GM19239 (cell line): ENCODE measurements around the gene KLHDC10.
"Not testable (repeated sequence)": the region's sequence is repeated elsewhere in the genome, so short reads cannot be mapped to it uniquely, and the experiment has no call there.

Source experiments
- DNase-seq: peaks from one replicate; pipeline ENCODE4 v3.0.0; 2011; ENCODE audit warnings: low spot score; ENCODE audit not compliant: insufficient read length
- FAIRE-seq: peaks from 2 replicates; lab custom pipeline; 2011; peaks lifted over from hg19 to GRCh38; lab: Jason Lieb, UNC

Gene KLHDC10, protein sequence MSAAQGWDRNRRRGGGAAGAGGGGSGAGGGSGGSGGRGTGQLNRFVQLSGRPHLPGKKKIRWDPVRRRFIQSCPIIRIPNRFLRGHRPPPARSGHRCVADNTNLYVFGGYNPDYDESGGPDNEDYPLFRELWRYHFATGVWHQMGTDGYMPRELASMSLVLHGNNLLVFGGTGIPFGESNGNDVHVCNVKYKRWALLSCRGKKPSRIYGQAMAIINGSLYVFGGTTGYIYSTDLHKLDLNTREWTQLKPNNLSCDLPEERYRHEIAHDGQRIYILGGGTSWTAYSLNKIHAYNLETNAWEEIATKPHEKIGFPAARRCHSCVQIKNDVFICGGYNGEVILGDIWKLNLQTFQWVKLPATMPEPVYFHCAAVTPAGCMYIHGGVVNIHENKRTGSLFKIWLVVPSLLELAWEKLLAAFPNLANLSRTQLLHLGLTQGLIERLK

DNA sequence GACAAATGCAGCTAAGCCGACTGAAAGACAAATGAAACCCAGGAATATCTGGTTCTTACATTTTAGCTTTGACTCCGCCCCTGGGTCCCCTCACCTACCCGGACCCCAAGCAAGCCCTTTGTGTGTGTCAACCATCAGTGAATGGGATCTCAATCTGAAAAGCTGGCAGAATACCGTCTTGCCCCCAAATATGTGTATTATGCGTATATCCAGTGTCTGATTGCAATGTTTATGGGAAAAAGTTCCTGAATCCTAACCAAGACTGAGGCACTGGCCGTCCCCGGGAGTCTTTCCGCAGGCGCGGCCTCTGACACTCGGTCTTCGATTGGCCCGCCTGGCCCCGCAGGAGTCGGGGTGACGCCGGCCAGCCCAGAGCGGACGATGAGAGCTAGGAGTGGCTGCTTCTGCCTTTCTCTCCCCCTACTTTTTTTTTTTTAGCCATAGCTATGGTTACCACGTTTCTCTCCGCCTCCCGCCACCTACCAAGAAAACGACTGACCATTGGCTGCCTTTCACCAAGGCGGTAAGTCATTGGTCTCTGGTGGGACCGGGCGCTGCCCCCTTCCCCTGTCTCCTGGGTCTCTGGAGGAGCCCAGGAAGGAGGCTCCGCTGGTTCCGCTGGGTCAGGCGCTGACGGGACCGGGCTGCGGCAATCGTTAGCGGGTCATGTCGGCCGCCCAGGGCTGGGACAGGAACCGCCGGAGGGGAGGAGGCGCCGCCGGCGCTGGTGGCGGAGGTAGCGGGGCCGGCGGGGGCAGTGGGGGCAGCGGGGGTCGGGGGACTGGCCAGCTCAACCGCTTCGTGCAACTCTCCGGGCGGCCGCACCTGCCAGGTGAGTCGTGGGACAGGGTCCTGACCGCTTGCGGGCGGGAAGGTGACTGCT lies at the start of gene KLHDC10:
TSS of gene KLHDC10 (plus strand) at position 557 of the 883 bp plus-strand sequence. CDS start at position 667, 110 bp downstream.
- FAIRE-seq = peak; percentile 94
- DNase-seq = peak; percentile 90

DNA sequence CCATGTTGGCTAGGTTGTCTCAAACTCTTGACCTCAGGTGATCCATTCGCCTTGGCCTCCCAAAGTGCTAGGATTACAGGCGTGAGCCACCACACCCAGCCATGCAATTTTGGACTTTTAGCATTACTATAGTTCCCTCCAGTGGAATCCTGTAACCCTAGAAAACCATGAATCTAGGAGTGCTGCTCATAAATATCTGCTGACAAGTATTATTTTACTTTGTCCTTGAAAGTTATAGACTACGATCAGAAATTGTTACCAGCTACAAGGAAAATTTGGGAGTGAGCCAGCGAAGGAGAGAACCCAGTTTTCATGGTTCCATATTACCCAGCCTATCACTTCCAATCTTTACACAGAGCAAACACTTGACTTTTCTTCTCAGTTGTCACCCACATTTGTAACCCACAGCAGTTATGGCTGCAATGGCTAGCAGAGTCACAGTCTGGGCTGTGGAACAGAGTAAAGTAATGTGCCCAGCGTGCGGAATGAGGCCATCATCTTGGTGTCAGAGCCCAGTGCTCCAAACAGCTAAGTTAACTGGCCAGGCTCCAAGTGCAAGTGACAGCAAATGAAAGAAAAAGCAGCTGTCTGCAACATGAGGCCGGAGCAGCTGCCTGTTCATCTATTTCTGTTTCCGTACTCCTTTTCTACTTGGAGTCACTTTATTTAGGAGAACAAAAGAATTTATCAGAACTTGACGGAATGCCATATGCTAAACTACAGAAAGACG lies 49.1 kb upstream of the KLHDC10 start:
- DNase-seq (no peak), FAIRE-seq (no peak)

DNA sequence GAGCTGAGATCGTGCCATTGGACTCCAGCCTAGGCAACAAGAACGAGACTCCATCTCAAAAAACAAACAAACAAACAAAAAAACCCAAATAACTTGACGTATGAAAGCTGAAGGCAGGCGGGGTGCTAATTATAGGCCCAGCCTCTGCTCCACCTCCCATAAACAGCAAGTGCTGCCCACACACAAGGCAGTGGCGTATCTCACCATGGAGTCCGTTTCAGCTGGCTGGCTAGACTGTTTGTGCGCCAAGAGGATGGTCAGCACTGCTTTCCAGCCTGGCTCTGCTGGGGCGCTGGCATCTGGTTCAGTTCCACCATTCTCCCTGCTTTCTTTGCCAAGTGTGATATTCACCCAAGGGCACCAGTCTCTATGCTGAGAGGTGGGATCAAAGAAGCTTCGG lies 48.2 kb upstream of the KLHDC10 start:
- FAIRE-seq (no peak), DNase-seq (no peak)

DNA sequence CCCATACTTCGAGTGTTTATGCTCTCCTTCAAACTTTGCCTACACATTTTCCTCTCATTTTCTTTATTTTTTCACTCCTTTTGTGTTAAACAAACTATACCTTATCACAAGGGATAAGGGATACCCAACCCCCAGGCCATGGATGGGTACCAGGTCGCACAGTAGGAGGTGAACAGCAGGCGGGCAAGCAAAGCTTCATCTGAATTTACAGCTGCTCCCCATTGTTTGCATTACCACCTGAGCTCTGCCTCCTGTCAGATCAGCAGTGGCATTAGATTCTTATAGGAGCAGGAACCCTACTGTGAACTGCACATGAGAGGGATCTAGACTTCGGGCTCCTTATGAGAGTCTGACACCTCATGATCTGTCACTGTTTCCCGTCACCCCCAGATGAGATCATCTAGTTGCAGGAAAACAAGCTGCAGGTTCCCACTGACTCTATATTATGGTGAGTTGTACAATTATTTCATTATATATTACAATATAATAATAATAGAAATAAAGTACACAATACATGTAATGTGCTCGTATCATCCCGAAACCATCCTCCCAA lies 47.6 kb upstream of the KLHDC10 start:
- FAIRE-seq = no peak

DNA sequence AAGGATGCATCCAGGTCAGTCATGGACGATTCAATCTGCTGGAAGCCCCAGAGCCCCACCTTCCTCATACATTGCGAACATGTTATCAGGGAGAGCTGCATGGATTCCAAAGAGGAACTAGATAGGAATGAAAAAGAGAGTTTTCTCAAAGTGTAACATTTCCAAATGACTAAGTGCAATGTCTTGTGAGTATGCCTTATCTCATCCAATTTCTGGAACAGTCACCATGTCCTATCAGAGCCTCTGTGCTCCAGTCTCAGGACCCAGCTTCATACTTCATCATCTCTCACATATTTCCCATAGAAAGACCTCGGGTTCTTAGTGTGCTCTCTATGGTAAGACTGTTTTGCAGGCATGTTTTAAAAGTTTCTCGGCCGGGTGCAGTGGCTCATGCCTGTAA lies 45.9 kb upstream of the KLHDC10 start:
- DNase-seq (no peak), FAIRE-seq (no peak)

More for the DNA sequence above, 47.6 kb upstream of the KLHDC10 start:
- no peak for DNase-seq

DNA sequence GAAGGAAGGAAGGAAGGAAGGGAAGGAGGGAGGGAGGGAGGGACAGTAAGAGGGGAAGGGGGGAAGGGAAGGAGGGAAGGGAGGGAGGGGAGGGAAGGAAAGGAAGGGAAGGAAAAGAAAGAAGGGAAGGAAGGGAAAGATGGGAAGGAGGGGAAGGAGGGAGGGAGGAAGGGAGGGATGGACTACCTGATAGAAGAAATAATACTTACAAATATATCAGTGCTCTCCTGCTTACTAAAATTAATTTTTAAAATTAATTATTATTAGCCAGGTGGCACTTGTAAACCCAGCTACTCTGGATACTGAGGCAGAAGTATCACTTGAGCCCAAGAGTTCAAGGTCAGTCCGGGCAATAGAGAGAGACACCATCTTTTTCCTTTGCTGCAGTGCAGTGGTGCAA lies 37.6 kb upstream of the KLHDC10 start:
- FAIRE-seq = no peak
- DNase-seq = no peak

DNA sequence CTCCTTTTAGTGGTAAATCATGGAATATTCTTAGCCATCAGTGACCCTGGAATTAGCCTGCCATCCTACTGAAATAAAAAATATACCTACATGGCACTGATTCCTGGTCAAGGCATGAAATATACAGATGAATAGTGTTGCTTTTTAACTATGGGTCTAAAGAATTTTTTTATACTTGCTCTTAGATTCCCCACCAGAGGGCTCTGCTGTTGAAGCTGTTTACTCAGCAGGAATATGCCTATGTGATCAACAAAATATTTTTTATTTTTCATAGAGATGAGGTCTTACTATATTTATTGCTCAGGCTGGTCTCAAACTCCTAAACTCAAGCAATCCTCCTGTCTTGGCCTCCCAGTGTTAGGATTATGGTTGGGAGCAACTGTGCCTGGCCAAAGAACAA lies 32.6 kb upstream of the KLHDC10 start:
- no peak for FAIRE-seq

DNA sequence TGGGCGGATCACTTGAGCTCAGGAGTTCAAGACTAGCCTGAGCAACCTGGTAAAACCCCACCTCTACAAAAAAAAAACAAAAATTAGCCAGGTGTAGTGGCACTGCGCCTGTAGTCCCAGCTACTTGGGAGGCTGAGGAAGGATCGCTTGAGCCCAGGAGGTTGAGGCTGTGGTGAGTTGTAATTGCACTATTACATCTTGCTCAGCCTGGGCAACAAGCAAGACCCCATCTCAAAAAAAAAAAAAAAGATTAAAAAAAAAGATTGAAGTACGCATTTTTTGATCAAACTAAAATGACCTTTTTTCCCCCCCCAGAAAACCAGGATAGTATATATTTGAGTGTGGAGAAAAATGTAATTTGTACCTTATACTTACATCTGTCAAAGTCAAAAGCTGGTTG lies 29.8 kb upstream of the KLHDC10 start:
- FAIRE-seq (no peak), DNase-seq (no peak)

More for the DNA sequence above, 32.6 kb upstream of the KLHDC10 start:
- no peak for DNase-seq

DNA sequence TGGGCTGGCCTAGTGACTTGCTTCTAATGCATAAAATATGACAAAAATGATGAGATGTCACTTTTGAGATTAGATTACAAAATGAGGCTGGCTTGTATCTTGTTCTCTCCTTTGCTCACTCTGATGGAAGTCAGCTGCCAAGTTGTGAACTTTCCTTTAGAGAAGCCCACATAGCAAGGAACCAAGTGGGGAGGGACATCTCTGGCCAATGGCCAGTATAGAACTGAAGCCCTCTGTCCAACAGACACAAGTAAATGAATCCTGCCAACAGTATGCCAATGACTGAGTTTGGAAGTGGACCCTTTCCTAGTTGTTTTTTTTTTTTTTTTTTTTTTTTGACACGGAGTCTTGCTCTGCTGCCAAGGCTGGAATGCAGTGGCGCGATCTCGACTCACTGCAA lies 22.5 kb upstream of the KLHDC10 start:
- FAIRE-seq = no peak

DNA sequence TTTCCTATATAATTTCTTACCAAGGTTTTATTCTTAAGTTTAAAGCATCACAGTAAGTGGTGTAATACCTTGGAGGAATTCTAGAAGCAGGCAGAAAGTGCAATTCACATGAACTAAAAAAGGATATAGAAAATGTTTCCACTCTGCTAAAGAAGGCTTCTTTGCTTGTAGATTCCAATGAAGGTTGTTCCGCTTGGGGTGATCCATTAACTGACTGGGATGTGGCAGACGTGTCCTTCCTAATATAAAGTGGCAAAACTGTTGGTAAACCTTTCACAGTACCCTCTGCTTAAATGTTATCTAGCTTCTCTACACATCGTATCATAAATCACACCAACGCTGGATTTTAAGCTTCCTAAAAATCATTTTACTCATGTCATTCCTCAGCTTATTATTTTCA lies 21.4 kb upstream of the KLHDC10 start:
- FAIRE-seq = no peak
- DNase-seq = no peak

More for the DNA sequence above, 22.5 kb upstream of the KLHDC10 start:
- DNase-seq = no peak

DNA sequence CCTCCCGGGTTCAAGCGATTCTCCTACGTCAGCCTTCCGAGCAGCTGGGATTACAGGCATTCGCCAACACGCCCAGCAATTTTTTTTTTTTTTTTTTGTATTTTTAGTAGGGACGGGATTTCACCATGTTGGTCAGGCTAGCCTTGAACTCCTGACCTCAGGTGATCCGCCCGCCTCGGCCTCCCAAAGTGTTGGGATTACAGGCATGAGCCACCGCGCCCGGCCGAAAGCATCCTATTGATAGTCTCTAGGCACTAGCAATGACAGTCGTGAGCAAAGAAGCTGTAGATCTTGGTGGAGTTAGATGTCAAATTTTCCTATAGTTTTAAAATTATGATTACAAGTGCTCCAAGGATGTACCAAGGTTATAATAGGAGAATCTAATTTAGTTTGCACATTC lies 18.1 kb upstream of the KLHDC10 start:
- DNase-seq = not testable (repeated sequence)

DNA sequence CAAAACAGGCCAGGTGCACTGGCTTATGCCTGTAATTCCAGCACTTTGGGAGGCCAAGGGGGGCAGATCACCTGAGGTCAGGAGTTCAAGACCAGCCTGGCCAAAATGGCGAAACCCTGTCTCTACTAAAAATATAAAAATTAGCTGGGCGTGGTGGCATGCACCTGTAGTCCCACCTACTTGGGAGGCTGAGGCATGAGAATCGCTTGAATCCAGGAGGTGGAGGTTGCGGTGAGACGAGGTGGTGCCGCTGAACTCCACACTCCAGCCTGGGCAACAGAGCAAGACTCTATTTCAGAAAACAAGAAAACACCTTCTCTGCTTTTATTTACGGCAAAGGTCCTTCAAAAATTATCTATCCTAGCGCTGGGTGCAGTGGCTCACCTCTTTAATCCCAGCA lies 15.1 kb upstream of the KLHDC10 start:
- not testable (repeated sequence) for FAIRE-seq, DNase-seq

More for the DNA sequence above, 18.1 kb upstream of the KLHDC10 start:
- not testable (repeated sequence) for FAIRE-seq

DNA sequence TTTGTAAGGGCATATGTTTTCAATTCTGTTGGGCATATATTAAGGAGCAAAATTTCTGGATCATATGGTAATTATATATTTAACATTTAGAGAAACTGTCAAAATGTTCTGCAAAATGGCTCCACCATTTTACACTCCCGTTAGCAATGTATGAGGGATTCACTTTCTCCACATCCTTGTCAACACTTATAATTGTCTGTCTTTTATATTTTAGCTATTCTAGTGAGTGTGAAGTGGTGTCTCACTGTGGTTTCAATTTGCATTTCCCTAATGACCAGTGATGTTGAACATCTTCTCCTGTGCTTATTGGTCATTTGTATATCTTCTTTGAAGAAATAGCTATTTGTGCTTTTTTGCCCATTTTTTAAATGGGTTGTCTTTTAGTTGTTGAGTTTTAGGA lies 8.1 kb upstream of the KLHDC10 start:
- DNase-seq (no peak), FAIRE-seq (no peak)

DNA sequence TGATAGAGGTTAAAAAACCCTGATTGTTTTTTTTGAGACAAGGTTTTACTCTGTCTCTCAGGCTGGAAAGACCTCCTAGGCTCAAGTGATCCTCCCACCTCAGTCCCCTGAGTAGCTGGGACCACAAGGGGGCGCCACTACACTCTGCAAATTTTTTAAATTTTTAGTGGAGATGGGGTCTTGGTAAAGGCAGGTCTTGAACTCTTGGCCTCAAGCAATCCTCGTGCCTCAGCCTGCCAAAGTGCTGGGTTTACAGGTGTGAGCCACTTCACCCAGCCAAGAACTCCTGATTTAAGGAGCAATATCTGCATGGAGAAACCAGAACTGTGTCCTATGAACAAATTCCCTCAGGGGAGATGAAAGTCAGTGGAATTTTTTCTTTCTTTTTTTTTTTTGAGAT lies 7.3 kb upstream of the KLHDC10 start:
- no peak for DNase-seq

DNA sequence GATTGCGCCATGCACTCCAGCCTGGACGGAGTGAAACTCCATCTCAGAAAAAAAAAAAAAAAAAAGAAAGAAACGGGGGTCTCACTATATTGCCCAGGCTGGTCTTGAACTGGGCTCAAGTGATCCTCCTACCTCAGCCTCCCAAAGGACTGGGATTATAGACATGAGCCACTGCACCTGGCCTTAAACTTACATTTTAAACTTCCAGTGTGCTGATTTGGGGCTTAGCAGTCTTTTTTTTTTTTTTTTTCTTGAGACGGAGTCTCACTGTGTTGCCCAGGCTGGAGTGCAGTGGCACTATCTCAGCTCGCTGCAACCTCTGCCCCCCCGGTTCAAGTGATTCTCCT lies 5.8 kb upstream of the KLHDC10 start:
- not testable (repeated sequence) for DNase-seq, FAIRE-seq

More for the DNA sequence above, 7.3 kb upstream of the KLHDC10 start:
- no peak for FAIRE-seq

DNA sequence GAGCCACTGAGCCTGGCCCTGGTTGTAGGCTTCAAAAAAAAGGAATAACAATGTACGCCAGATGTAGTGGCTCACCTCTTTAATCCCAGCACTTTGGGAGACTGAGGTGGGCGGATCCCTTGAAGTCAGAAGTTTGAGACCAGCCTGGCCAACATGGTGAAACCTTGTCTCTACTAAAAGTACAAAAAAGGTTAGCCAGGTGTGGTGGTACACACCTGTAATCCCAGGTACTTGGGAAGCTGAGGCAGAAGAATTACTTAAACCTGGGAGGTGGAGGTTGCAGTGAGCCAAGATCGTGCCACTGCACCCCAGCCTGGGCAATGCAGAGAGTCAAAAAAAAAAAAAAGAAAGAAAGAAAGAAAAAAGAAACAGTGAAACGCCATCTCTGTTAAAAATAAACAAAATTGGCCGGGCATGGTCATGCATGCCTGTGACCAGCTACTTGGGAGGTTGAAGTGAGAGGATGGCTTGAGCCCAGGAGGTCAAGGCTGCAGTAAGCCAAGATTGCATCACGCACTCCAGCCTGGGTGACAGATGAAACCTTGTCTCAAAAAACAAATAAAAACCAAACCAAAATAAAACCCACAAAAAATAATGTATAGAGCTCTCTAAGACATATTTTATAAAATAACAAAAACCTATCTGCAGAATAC lies 4.7 kb upstream of the KLHDC10 start:
- DNase-seq (no peak), FAIRE-seq (no peak)

DNA sequence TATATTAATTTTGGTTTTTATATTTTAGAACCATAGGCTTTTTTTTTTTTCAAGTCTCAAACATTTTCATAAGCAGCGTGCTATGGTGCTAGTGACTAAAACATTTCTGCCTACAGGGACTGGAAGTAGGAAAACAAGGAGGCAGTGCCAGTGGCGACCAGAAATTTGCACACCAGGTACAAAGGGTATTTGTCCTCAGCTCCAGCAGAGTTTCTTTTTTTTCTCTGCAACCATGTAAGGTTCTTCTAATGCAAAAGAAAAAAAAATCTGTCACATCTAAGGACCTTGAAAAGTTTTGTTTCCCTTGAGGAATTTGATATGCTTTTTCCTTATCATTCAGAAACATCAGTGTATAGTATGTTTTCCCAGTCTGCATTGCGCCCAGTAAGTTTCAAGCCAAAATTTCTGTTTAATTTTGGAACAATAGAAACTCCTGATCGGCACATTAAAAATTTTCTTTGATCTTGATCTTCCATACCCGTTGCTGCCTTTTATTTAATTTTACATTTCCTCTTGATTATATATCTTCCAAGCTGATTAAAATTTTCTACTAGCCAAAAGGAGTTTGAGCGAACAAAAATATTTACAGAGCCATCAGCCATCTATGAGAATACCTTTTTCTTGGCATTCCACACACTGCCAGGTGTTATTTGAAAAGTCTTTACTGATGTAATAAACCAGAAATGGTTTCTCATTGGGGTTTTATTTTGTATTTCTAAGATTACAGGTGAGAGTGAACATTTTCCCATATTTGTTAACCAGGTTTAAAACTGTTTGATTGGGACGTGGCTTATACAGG lies 956 bp upstream of the KLHDC10 start:
- no peak for DNase-seq
- FAIRE-seq = peak; percentile 35

DNA sequence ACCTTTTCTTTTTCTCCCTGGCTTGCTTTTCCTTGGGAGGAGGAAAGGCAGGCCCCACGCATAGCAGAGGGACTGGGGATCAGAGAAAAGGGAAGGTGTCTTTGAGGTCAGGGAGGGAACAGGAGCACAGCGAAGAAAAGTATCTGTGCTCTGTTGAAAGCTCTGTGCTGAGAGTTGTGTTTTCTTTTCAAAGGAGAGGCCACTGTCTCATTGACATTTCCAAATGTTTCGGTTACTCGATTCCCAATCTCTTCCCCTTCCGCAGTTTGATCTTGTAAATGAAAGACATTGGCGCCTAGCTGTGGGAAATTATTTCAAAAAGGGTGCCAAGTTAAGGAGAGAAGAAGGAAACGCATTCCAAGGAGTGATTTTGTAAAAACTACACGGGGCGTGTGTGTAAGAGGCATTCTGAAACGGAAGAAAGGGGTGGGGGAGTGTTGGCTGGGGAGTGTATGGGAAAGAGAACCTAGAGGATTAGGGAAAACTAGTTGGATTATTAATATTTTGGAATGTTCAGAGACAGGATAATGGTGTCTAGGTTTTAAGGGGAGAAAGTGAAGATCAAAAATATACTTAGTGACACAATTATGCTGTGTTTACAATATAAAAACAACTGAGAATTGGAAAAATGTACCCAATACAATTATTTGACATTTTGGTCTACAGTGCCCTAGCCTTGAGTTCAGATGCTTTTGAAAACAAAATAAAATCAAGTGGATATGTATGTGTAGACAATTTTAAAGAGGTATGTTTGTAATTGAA lies 708 bp downstream of the KLHDC10 start:
- FAIRE-seq (no peak), DNase-seq (no peak)
